Limb (tissue), 2 donors: Measurements from ENCODE around the gene GCSAML.
"Not testable (repeated sequence)": the region's sequence is repeated elsewhere in the genome, so short reads cannot be mapped to it uniquely, and the experiment has no call there.

Experiments
- DNase-seq, 2 donors: peaks; one replicate each; pipeline ENCODE4 v3.0.0-alpha.2; 2016; ENCODE audit errors: extremely low spot score in 2 of 2

GCSAML gene

DNA sequence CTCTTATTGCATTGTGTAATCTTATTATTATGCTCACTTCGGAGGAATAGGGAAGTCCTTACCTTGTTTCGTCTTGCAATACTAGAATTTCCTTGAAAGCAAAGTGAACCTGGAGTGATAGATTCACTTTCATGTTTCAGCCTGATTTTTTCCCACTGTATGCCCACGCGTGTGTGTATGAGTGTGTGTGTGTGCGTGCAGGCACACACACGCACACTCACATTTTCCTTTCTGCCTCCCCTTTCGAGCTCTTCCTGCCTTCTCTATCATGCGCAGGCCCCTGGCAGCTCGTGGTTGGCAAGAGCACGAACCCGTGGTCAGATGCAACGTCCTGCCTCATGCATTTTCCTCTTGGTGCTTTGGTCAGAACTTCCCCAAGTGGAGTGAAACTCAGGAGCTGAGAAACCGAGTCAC, at the start of gene GCSAML:
GCSAML (plus strand) TSS at position 366 of the 414 bp plus-strand sequence. CDS start 58 bp downstream, outside the sequence.
- DNase-seq: no peak

DNA sequence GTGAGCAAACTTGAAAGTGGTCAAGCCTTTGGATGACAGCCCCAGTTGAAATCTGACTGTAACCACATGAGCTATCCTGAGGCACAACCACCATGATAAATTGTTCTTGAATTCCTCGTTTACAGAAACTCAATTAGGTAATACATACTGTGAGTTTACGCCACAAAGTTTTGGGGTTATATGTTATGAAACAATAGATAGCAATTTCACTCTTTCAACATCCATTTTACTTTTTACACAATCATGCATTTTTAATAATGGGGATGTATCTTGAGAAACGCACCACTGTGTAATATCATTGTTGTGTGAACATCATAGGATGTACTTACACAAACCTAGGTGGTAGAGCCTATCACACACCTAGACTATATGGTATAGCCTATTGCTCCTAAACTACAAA, 48.1 kb upstream of the GCSAML start:
- no peak for DNase-seq

- DNase-seq: no peak
Measured at GRCh38 chr1:247506831-247507230, 42.1 kb upstream of the GCSAML start.

DNA sequence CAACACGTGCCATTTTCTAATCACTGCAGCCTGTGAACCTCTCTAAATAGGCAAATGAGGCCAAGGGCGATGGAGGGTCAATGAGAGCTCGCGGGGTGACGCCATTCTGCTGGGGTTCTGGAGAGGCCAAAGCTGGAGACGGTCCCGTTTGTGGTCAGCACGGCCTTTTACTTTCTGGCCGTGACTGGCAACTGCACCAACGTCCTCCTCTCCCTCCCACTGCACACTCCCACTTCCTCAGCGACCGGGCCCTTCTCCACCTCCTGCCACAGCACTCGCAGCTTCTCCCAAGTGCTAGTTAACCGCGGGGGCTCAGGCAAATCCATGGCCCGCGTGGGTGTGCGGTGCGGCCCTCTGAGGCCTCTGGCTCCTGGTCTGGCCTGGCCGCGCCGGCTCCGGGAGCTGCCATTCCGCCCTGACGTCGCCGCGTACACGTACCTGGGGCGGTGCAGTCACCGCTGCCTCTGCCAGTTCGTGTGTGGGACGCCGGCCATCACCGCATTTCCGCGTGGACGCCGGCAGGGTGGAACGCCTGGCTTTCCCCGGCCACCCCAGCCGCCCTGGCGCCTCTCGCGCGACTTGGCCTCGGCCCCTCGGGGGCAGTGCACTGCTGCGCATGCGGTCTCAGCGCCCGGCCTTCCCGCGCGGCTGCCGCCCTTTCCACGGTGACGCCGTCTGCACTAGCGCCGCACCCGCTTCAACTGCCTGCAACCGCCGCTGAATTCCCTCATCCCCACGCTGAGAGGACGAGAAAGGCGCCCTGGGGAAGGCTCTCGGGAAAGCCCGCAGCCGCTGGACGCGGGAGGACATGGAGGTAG, 30.9 kb upstream of the GCSAML start:
- DNase-seq: no peak

GRCh38 chr1:247518613-247518891, 30.4 kb upstream of the GCSAML start:
- no peak for DNase-seq

- not testable (repeated sequence) for DNase-seq
Measured at GRCh38 chr1:247521886-247522285, 27.0 kb upstream of the GCSAML start.

GRCh38 chr1:247528812-247529474, 20.0 kb upstream of the GCSAML start:
- DNase-seq: no peak

DNA sequence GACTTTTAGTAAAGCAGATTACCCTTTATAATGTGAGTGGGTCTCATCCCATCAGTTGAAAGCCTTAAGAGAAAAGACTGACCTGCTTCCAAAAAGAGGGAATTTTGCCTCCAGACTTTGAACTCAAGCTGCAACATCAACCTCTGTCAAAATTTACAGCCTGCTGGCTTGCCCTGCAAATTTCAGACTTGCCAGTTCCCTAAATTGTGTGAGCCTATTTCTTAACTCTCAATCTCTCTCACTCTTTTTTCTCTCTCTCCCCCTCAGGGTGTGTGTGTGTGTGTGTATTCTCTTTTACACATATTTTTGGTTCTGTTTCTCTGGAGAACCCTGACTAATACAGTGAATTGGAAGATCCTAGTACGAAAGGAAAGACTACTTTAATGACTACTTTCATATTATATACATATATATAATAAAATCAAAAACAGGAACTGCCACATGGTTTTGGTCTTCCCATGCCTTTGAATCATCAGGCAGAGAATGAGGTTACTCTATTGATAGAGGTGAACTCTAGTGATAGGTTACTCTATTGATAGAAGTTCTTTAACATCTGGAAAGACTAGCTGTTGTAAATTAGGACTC, 19.1 kb upstream of the GCSAML start:
- no peak for DNase-seq

GRCh38 chr1:247530785-247531184, 18.1 kb upstream of the GCSAML start:
- no peak for DNase-seq

- no peak for DNase-seq
Measured at GRCh38 chr1:247531937-247532336, 17.0 kb upstream of the GCSAML start.

DNA sequence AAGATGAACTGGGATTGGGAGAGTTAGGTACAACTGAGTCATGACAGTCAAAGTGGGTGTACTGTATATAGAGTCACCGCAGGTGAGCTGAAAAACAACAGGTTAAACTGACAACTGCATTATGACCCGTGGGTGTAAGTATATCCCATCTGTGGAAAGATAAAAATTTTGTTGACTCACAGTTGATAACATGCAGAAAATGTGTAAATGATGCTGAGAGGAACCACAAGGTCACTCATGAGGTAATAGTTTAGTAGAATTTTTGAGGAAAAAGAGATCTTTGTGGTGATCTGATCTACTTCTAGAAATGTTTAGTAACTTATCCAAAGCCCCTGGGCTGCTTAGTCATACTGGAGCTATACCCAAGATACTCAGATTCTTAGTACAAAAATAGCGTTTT, 13.5 kb upstream of the GCSAML start:
- no peak for DNase-seq

GRCh38 chr1:247536340-247536739, 12.6 kb upstream of the GCSAML start, which contains the start of gene OR2C3:
OR2C3 (minus strand) TSS chr1:247536440; CDS start chr1:247532511, 3,929 bp downstream.
- no peak for DNase-seq

- DNase-seq: no peak
Measured at GRCh38 chr1:247538561-247538960, 10.4 kb upstream of the GCSAML start.

DNA sequence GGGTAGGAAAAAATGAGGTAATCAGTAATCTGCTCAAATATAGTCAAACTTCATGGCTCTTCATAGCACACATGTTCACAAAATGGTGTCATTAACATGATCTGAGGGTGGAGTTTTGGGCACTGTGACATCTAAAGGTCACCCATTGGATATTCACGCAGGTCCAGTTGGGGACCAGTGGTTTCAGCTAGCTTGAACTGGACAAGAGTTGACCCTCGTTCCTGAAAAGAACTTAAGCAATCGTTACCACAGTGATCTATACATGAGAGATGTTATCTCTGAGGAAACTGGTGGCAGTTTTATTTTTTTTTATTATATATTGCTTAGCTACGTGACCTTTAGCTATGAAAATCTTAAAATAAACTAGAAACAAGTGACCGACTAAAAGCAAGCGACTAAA, 9.7 kb upstream of the GCSAML start:
- DNase-seq: no peak

GRCh38 chr1:247540581-247540980, 8.4 kb upstream of the GCSAML start:
- no peak for DNase-seq

GRCh38 chr1:247542811-247543210, 6.1 kb upstream of the GCSAML start:
- DNase-seq: no peak

- no peak for DNase-seq
Measured at GRCh38 chr1:247548092-247548491, 842 bp upstream of the GCSAML start.

DNA sequence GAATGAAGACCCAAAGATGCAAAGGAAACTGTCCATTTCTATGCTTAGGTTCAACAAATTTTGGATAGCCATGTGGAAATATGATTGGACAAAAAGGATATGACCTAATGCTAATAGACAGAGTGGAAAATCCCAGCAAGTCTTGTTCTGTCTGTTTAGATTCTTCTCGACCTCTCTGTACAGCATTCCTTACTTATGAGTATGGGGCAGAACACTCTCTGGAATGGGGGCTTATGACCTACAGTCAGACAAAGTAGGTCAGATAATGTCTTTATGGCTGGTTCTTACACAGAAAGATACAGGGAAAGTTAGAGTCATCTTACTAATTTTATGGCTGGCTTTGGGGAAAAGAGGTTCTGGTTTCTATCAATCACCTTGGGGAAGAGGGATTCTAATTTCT, 2.8 kb downstream of the GCSAML start:
- no peak for DNase-seq

- no peak for DNase-seq
Measured at GRCh38 chr1:247552231-247552630, 3.3 kb downstream of the GCSAML start.

DNA sequence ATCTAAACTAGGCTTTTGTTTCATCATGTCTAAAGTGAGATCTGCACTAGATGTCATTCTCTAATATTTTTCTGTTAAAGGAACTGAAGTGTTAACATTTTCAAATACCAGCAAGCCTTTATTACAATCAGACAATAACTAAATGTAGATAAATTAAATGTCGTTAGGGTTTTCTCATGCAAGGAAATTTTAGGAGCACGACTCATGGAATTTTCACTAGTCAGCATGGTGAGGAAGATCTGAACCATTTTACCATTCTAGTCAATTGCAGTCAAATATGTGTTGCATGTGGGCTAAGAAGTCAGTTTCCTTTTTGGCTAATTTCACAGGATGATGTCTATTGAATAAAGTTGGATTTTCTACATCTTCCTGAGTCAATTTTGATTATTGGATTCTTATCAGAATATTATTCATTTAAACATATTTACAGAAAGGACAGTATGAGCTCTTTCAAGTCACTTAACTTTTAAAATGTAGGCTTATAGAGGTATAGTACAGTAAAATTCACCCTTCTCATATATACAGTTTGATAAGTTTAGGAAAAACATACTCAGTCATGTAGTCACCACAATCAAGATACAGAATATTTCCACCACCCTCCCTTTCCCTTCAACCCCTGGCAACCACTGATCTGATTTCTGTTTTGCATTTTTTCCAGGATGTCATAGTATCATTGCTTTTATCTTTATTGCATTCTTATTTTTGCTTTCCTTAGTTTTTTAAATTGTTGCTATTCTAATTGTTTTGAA, 9.2 kb downstream of the GCSAML start:
- DNase-seq: no peak

GRCh38 chr1:247561711-247562110, 12.8 kb downstream of the GCSAML start:
- no peak for DNase-seq

DNA sequence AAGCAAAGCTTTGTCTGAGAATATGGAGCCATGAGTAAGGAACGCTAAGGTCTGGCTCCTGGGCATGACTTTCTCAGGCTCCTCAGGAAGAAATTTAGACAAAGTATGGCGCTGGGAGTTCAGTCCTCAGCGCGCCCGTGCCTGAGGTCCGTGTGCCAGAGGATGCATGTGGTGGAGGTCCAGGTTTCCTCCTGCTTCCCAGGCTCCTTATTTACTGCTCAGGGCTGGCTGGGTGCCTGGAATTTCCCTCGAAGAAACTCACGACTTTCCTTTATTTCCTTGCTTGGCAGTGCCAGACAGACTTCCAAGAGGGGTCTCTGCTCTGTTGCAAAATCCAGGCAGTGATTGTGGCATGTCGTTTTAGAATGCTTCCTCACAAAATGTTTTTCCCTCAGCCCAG, 13.3 kb downstream of the GCSAML start:
- DNase-seq: no peak
